GM18867 (cell line): Measurements from ENCODE around the gene OAT.

Source experiments
- ATAC-seq: cut with Tn5 transposase; IDR thresholded peaks from one replicate; pipeline ENCODE4 v1.9.1; 2021; ENCODE audit warnings: mild to moderate bottlenecking, moderate library complexity; ENCODE audit not compliant: unreplicated experiment

Gene OAT

DNA sequence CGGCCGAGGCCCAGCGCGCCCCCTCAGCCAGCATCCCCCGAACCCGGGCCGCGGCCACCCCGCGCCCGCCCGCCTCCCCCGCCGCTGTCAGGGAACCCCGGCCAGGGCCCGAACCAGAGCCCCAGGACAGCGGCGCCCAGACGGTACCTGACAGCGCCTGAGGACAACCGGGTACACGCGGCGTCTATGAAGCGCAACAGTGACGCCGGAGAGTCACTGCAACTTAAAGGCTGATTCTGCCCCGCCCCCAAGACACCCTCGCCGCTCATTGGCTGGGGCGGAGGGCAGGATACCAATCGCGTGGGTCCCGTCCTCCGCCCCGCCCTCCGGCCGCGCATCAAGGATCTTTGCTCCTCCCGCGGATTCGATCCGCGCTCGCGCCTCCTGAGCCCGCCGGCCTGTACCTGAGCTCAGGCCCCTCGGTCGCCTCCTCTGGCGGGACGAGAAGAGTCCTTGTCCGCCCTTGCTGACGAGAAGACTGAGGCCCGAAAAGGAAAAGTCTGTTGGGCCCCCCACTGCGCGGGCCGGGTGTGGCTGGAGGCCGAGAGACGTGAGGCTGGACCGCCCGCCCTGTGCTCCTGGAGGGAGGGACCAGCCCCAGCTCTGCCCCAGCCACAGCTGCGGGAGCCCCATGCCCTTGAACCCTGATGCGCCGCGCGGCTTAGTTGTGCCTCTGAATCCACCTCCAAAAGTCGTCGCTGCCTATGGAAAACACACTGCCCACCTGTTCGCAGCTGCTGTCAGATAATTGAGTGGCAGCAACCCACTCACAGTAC is at the start of gene OAT:
OAT (minus strand) TSS at position 198 of the 776 bp plus-strand sequence. CDS start 6,752 bp downstream, outside the sequence.
- ATAC-seq, result peak; percentile 95

DNA sequence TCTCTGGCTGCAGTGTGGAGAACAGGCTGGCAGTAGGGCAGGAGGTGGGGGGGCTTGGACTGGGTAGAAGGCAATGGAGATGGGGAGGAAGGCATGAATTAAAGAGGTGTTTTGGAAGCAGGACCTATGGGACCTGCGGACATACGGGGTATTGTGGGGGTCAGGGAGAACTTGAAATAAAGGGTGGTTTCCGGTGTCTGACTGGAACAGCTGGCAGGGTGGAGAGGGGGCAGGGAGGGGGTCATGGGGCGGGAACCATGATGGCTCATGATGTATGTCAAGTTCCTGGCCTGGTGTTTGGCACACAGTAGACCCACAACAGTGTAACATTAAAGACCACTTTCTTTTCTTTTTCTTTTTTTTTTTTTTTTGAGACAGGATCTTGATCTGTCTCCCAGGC is 48.4 kb upstream of the OAT start:
- no peak for ATAC-seq

DNA sequence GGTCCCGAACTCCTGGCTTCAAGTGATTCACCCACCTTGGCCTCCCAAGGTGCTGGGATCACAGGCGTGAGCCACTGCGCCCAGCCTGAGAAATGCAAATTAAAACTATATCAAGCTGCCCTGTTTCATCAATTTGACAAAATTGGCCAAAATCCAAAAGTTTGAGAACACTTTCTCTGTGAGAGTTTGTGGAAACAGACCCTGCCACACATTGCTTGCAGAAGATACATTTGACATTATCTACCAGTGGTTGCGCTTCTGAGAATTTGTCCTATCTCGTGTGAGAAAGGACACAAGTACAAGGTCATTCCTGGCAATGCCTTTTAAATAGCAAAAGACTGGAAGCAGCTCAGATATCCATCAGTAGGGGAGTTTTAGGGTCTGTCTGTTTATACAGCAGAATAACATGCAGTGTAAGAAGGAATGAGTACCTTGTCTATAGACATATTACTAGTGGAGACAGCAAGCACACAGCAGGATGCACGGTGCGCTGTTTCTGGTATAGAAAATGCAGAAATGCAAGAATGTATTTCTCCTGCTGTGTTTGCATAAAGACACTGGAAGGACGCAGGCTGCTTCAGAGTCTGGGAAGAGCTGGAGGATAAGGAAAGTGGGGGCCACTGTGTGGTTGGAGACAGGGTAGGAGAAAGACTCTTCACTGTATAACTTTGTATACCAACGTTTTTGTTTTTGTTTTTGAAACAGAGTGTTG is 47.2 kb upstream of the OAT start:
- no peak for ATAC-seq

DNA sequence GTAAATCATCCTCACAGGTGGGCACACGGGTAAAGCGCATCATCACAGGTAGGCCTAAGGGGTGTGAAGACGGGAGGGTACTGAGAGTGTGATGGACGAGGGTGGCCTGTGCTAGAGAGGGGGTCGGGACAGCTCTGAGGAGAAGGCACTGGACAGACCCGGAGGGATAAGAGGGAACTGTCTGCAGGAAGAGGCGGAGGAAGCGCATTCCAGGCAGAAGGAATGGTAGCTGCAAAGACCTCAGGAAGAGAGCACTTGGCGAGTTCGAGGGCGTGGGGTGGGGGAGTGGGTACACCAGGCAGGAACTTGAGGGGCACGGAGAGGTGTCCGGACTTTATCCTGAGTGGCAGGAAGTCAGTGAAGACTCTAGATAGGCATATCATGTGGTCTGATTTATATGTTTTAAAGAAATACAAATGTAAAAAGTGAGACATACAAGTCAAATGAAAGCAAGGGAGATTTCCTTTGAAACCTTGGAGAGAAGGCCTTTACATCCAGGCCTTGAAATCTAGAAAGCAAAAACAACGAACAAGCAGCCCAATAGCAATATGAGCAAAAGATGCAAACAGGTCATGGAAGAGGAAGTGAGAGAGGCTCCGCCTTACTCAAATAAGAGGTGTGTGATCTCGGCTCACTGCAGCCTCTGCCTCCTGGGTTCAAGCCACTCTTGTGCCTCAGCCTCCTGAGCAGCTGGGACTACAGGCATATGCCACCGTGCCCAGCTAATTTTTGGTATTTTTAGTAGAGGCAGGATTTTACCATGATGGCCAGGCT is 46.5 kb upstream of the OAT start:
- ATAC-seq, result peak; percentile 43

DNA sequence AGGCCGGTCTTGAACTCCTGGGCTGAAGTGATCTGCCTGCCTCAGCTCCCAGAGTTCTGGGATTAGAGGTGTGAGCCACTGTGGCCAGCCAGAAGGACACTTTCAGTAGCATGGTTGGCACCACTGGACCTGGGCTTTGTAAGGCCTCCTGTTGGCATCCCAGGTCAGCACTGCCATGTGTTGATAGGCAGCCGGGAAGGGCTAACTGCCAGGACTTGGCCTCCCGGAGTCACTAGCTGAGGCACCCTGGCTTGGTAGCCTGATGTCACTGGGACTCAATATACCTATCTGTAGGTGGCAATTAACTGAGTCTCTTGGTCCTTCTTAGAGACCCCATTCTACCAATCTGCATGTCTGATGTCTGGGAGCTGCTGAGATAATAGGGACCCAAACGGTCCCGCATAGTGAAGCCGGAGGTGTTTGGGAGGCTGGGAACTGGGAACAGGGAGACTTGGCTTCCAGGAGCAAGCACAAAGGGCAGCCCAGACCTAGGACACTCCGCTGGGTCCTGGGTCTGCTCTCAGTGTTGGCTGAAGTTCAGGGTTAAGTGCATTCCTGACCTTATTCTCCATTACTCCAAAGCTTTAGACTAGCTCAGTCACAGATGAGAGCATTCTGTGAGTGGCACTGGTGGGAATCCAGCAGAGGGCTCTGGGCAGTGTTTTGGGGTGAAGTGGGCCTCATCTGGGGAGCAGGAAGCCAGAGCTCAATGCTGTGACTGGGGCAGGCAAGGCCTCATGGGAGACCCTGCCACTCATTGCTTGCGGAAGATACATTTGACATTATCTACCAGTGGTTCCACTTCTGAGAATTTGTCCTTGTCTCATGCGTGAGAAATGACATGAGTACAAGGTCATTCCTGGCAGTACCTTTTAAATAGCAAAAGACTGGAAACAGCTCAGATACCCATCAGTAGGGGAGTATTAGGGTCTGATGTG is 45.6 kb upstream of the OAT start:
- ATAC-seq, result no peak

DNA sequence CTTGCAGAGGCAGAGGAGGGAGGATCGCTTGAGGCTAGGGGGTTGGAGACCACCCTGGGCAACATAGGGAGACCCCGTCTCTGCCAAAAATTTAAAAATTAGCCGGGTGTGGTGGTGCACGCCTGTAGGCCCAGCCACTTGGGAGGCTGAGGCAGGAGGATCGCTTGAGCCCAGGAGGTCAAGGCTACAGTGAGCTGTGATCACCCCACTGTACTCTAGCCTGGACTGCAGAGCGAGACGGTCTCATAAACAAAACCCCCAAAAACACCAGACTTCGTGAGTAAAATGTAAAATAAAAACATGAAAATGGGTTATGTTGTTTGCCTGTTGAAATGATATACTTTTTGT is 43.6 kb upstream of the OAT start:
- no peak for ATAC-seq

DNA sequence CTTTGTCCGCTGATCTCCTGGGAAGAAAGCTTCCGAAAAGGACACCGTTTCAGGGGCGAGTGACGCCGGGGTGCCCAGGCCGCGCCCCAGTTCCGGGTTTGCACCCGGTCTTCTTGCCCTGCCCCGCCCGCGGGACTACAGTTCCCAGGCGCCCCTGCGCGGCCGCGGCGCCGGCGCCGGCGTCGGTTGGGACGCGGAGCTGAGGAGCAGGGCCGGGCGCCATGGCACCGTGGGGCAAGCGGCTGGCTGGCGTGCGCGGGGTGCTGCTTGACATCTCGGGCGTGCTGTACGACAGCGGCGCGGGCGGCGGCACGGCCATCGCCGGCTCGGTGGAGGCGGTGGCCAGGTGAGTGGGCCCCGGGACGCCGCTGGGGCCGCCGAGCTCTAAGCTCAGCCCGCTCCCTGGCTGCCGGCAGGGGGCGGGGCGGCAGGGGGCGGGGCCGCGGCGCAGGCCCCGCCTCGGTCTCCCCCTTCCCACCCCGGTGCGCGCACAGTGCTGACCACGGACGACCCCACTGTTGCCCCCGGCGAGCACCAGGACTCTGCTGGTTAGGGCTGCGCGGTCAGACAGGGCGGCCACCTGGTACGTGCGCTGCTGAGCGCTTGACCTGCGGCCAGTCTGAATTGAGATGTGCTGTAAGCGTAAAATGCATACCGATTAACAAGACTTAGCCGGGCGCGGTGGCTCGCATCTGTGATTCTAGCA is 43.1 kb upstream of the OAT start, which contains the start of gene LHPP:
LHPP (plus strand) TSS at position 182 of the 706 bp plus-strand sequence; CDS start at position 222, 40 bp downstream.
- ATAC-seq, result peak; percentile 95

DNA sequence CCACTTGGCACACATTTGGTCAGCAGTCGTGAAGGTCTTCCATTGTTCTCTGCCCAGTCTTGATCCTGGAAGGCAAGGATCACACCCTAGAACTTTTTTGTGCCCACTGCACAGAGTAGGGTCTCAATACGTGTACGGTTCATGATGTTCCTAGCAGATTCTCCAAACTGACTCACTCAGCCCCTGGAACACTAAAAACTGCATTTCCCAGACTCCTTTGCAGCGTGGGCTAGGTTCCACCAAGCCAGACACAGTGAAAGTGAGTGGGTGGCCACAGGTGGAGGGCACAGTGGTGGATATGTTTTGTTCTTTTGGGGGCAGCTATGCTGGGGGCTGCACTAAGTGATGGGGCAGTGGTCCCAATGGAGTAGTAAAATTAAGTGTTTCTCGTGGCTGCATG is 41.4 kb upstream of the OAT start:
- no peak for ATAC-seq

DNA sequence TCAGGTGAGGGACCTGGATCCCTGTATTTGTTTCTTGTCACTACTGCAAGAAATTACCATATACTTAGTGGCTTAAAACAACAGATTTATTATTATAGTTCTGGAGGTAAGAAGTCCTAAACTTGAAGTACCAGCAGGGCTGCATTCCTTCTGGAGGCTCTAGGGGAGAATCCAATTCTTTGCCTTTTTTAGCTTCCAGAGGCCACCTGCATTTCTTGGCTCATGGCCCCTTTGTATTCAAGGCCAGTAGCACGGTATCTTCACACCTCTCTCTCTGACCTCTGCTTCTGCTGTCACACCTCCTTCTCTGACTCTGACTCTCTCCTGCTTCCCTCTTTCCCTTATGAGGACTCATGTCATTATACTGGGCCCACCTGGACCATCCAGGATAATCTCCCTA is 40.7 kb upstream of the OAT start:
- ATAC-seq, result no peak

DNA sequence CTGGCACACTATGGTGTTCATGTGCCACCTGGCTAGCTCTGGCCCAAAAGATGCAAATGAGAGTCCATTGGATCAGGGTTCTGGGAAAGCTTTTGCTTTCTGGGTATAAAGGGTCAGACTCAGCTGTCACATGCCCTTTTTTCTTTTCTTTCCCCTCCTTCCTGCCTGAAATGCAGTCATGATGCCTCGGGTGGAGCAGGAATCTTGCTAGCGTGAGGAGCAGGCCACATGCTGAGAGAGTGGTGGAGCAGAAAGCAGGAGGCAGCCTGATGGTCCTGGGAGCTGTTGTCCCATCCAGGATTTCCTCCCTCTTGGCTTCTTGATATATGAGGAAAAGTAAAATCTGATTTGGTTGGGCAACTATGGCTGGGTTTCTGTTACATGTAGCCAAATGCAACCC is 40.2 kb upstream of the OAT start:
- no peak for ATAC-seq

DNA sequence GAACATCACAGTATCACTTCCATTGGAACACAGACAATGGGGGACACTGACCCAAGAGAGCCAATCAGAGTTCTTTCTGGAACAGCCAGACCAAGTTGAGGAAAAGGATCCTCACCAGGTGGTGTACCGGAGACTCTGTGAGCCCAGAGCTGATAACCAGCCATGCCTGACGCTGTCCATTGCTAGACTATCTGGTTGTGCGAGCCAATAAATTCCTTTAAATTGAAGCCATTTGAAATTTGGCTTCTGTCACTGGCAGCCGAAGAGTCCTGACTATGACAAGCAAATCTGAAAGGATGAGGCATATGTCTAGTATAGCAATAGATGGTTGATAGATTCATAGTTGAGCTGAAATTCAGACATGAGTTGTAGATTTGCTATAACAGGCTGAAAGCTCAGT is 39.8 kb upstream of the OAT start:
- no peak for ATAC-seq

DNA sequence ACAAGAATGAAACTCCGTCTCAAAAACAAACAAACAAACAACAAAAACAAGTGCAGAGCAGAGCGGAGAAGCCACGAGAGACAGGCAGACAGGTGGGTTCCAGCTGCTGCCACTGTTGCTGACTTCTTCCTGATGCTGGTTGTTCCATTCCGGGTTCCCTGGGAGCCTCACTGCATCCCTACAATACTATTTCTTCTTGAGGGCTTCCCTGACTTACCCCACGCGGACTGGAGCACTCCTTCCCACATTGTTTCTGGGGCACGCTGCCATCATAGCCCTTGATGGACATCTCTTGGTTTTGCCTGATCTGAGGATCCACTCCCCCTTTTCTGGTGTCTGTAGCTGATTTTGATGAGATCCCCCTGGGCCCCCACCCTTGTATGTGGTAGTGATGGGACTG is 36.7 kb upstream of the OAT start:
- no peak for ATAC-seq

DNA sequence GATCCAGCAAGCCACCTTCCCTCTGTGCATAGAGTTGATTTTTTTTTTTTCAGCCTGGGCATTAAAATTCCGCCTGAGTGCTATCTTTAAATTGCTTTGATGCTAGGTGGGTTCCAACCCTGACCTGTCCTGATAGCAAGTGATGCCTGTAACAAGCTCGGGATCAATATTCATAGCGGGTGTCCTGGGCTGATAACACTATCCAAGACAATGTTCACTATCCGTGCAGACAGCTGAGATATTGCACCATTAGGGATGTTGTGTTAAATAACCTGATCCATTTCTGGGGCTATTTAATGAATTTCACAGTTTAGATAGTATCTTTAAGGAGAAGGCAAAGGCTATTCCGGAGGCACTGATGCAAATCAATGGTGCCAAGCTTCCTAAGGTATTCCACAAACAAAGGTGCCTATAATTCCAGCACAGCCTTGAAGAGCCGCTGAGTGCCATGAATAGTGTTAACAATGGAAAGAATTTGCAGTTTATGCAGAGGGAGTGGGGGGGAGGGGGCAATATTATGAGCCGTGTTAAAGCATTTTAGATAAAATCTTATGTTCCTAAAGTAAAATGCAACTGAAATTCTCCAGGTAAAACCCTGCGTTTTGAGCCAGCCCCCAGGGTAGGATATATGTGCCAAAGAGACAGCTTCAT is 35.4 kb upstream of the OAT start:
- ATAC-seq, result no peak

DNA sequence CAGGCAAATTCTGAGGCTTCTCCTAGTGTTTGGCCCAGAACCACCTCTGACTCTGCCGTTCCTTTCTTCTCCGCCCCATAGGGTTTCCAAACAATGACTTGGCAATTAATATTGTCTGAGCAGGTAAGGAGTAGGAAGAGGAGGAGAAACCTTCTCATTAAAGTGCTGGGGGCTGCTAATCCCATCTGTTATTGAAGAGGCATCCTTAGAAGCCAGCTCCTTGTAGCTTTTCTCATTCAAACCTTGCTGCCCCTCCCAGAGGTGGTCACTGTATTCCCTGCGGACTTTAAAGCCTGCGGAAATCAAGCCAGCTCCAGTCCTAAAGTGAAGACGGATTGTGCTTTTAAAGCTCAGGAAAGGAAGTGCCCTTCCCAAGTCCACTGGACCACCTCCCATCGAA is 32.6 kb upstream of the OAT start:
- no peak for ATAC-seq

DNA sequence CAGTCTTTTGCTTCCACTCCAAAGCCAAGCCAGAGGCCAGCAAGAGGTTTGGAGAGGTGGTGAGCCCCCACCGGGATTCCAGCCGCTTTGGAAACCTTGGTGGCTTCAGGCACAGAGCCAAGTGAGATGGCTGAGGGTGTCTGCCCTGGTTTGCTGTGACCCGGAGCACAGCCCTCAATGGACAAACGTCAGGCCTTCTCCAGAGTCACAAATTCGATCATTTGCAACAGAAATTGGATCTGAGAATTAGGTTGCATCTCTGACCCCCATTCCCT is 32.0 kb upstream of the OAT start:
- ATAC-seq, result no peak

DNA sequence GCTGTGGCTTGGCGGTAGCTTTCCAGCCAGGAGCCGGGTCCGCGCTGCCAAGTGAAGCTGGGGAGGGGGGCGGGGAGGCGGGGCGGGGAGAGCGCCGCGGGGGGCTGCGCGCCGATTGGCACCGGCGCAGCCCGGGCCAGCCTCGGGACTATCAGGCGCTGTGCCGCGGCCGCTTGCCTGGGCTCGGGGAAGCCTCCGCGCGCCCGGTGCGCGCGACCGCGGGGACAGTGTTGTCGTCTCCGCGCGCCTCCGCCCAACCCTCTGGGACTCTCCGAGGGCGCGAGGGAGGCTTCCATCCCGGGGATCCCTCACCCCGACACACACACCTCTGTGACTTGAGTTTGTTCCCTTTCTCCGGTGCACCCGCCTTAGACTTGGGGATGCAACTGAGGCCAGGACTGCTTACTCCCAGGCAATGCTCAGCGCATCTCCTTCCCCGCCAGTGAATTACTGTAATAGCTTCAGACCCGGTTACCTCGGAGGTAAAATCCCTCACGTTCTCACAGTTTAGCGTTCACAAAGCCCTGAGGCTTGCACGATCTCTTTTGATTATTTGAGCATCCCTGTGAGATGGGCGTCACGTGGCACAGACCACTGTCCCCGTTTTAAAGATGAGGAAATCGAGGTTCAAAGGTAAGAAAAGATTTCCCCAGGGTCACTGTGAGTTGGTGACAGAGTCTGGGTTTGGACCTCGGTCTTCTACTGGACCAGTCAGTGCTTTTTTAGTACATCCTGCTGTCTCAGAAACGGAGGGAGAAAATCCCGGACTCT is 31.5 kb upstream of the OAT start, which contains the start of gene NKX1-2:
NKX1-2 (minus strand) TSS at position 24 of the 771 bp plus-strand sequence. CDS start 92 bp downstream, outside the sequence.
- ATAC-seq, result no peak

DNA sequence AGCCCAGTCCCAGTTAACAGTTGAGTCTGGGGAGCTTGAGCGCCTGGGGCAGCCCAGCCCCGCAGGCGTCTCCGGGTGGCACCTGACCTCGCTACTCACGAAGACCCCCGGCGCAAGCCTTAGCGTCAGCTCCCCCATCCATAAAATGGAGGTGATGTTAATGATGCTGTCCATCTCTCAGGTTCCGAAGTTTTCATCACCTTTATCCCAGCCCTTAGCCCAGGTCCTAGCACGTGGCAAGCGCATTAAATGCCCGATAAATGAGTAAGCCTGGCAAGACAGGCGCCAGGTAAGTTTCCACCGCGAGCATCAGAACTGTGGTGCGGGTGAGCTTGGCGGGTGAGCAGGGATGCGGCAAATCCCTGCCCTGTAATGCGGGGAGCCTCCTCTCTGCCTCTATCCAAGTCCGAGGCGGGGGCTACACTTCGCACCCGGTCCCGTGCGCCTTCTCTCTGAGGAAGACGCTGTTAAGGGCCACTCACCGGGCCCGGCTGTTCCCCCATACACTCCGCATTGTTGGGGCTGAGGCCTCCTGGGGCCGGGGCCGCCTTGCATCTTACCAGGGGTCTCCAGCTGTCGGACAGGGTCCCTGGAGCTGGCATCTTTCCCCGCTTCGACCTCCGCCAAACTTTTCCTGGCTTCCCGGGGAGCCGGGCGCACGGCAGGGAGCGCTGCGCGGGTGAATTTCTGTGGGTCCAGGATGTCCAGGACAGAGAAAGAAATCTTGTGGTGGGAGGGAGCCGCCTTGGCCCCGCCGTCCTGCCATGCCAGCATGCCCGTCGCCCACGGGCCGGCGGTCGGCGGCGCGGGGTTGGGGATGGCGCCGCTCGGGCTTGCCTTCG is 30.7 kb upstream of the OAT start:
- no peak for ATAC-seq

DNA sequence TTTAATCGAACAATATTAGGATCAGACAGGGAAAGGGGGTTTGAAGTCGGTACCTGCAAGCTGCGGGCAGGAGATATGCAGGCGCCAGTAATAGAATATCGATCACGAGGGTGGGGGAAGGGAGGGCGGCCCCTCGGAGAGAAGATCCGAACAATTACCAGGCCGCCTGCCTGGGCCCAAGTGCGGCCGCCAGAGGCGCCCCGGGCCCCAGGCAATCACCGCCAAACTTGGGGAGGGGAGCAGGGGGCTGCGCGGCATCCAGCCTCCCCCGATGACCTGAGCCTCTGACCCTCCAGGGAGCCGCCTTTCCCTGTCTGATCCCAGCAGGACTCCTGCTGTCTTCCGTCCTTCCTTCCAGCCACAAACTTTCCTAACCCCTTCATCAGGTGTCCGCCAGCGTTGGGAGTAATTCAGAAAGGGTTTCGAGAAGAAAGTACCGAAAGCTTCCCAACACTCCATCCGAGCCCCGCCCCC is 30.0 kb upstream of the OAT start:
- ATAC-seq, result no peak
